Neuronal stem cell (in vitro differentiated cells): ENCODE measurements around the gene STIM1.

Experiments
- DNase-seq: peaks from one replicate; pipeline ENCODE4 v3.0.0-alpha.2; 2013; ENCODE audit warnings: low spot score
- H2AFZ ChIP-seq: one replicate; pipeline ENCODE4 v1.6.1; 2013; ENCODE audit warnings: mild to moderate bottlenecking, low read length, inconsistent platforms
- H2AK5ac ChIP-seq: 2 replicates; pipeline ENCODE4 v1.6.1; 2013; ENCODE audit warnings: low read depth, mild to moderate bottlenecking, inconsistent platforms, low read length, moderate library complexity, mixed read lengths
- H2BK120ac ChIP-seq: 2 replicates; pipeline ENCODE4 v1.6.1; 2013; ENCODE audit warnings: low read depth, mild to moderate bottlenecking, inconsistent platforms, low read length, moderate library complexity, mixed read lengths
- H2BK12ac ChIP-seq: one replicate; pipeline ENCODE4 v1.6.1; 2013; ENCODE audit warnings: low read length, inconsistent platforms
- H2BK15ac ChIP-seq: 2 replicates; pipeline ENCODE4 v1.6.1; 2013; ENCODE audit warnings: mild to moderate bottlenecking, low read length, inconsistent platforms, mixed read lengths
- H2BK5ac ChIP-seq: one replicate; pipeline ENCODE4 v1.6.1; 2013; ENCODE audit warnings: inconsistent platforms, mild to moderate bottlenecking, low read length, moderate library complexity
- H3K14ac ChIP-seq: one replicate; pipeline ENCODE4 v1.6.1; 2013; ENCODE audit warnings: low read length, inconsistent platforms
- H3K18ac ChIP-seq: 2 replicates; pipeline ENCODE4 v1.6.1; 2013; ENCODE audit warnings: low read length, inconsistent platforms
- H3K23ac ChIP-seq: 2 replicates; pipeline ENCODE4 v1.6.1; 2013; ENCODE audit warnings: low read depth, mild to moderate bottlenecking, mixed read lengths, low read length, inconsistent platforms; ENCODE audit not compliant: poor library complexity
- H3K27ac ChIP-seq: replicated peaks from 3 replicates; pipeline ENCODE4 v1.5.1; 2013; ENCODE audit warnings: low read length, inconsistent platforms
- H3K27me3 ChIP-seq, 3 experiments: 2 replicates each; pipeline ENCODE4 v1.6.1; 2013; ENCODE audit warnings: low read length in 3 of 3, mild to moderate bottlenecking in 2 of 3, inconsistent platforms in 1 of 3, low read depth in 1 of 3, mixed read lengths in 1 of 3, moderate library complexity in 1 of 3; ENCODE audit not compliant: control insufficient read depth in 3 of 3, insufficient read depth in 3 of 3
- H3K36me3 ChIP-seq, 2 donors: replicated peaks in 1 of 2; 2 replicates each; pipeline ENCODE4 v1.6.1; 2013; ENCODE audit warnings: low read length in 2 of 2; ENCODE audit not compliant: control insufficient read depth in 2 of 2, insufficient read depth in 2 of 2
- H3K4ac ChIP-seq: 2 replicates; pipeline ENCODE4 v1.6.1; 2013; ENCODE audit warnings: inconsistent platforms, mild to moderate bottlenecking, low read length, moderate library complexity
- H3K4me1 ChIP-seq, 2 donors: 1 replicate in 1 of 2; 2 replicates in 1 of 2; pipeline ENCODE4 v1.6.1; 2013; ENCODE audit warnings: low read length in 2 of 2, low read depth in 1 of 2; ENCODE audit not compliant: control insufficient read depth in 2 of 2, insufficient read depth in 1 of 2
- H3K4me2 ChIP-seq: one replicate; pipeline ENCODE4 v1.6.1; 2013; ENCODE audit warnings: mild to moderate bottlenecking, low read length, inconsistent platforms; ENCODE audit not compliant: insufficient read depth, poor library complexity, severe bottlenecking
- H3K4me3 ChIP-seq, 2 donors: 2 replicates each; pipeline ENCODE4 v1.5.1; 2013; ENCODE audit warnings: low read length in 2 of 2, mild to moderate bottlenecking in 2 of 2, inconsistent platforms in 1 of 2, moderate library complexity in 1 of 2
- H3K79me1 ChIP-seq: one replicate; pipeline ENCODE4 v1.6.1; 2013; ENCODE audit warnings: low read depth, mild to moderate bottlenecking, inconsistent platforms, low read length, moderate library complexity
- H3K9ac ChIP-seq: one replicate; pipeline ENCODE4 v1.6.1; 2013; ENCODE audit warnings: mild to moderate bottlenecking, low read depth, low read length, inconsistent platforms; ENCODE audit not compliant: poor library complexity
- H3K9me3 ChIP-seq, 2 donors: replicated peaks in 1 of 2; 2 replicates each; pipeline versions ENCODE3 to v1.6.1; 2013; ENCODE audit warnings: low read length in 2 of 2, mild to moderate bottlenecking in 2 of 2, inconsistent platforms in 1 of 2, low read depth in 1 of 2, mixed read lengths in 1 of 2, moderate library complexity in 1 of 2; ENCODE audit not compliant: control insufficient read depth in 2 of 2, insufficient read depth in 1 of 2
- H4K8ac ChIP-seq: one replicate; pipeline ENCODE4 v1.6.1; 2013; ENCODE audit warnings: low read depth, mild to moderate bottlenecking, inconsistent platforms, low read length, moderate library complexity
- H4K91ac ChIP-seq: one replicate; pipeline ENCODE4 v1.6.1; 2013; ENCODE audit warnings: low read length, low read depth, mild to moderate bottlenecking, inconsistent platforms; ENCODE audit not compliant: poor library complexity
- WGBS, 2 donors: extraction: QIAGEN DNeasy Blood & Tissue Kit; methylation state at CpG; one replicate each; pipeline ENCODE4 v1.1.7; 2013; ENCODE audit warnings: missing lambda C conversion rate in 2 of 2, mixed read lengths in 1 of 2; ENCODE audit not compliant: insufficient read length in 2 of 2, insufficient replicate concordance in 1 of 2; ENCODE audit errors: extremely low coverage in 2 of 2; 5-methylcytosine and 5-hydroxymethylcytosine counted together

Gene STIM1

GRCh38 chr11:3855808-3856491 lies 486 bp downstream of the STIM1 start:
- no CpG with 5 or more reads among the region's 40 CpGs for WGBS, 2 donors
- Histone ChIP-seq H3K23ac (peak overlapping the region; percentile 27), H3K9ac (peak overlapping the region; percentile 85), H3K27ac (no peak overlapping the region), H2BK120ac (peak overlapping the region; percentile 4), H2AFZ (peak overlapping the region; percentile 100), H3K4me2 (peak overlapping the region; percentile 87), H2AK5ac (no peak overlapping the region), H3K18ac (peak overlapping the region; percentile 69), H3K4me1 (peaks cover 17 to 21% of the 10 kb centered on the region in 2 donors), H3K27me3 (peaks cover 0 to 3% (median 0%) of the 10 kb centered on the region in 3 experiments), H3K79me1 (peaks cover 2% of the 10 kb centered on the region), H3K14ac (peak overlapping the region; percentile 47), H2BK15ac (peak overlapping the region; percentile 23), H3K36me3 (no peaks in the 10 kb centered on the region), H4K91ac (no peak overlapping the region), H4K8ac (no peak overlapping the region), H3K4ac (no peak overlapping the region), H2BK12ac (no peak overlapping the region), H3K9me3 (no peaks in the 10 kb centered on the region), H3K4me3 (peak overlapping the region; percentile 80 to 89), H2BK5ac (no peak overlapping the region)
- DNase-seq, result no peak

GRCh38 chr11:3856856-3857553 lies 1.5 kb downstream of the STIM1 start:
- H3K27me3 ChIP-seq, result peaks cover 0 to 3% (median 0%) of the 10 kb centered on the region in 3 experiments
- H3K4me1 ChIP-seq, result peaks cover 17 to 25% of the 10 kb centered on the region in 2 donors
- no peak overlapping the region for H3K23ac ChIP-seq
- peak overlapping the region in 1 of 2 donors; percentile 89 for H3K4me3 ChIP-seq
- WGBS, 2 donors, result no CpG with 5 or more reads among the region's 5 CpGs
- H4K91ac ChIP-seq, result no peak overlapping the region
- H2AFZ ChIP-seq, result no peak overlapping the region
- H3K14ac ChIP-seq, result no peak overlapping the region
- H4K8ac ChIP-seq, result no peak overlapping the region
- no peaks in the 10 kb centered on the region for H3K9me3 ChIP-seq
- H2AK5ac ChIP-seq, result no peak overlapping the region
- H2BK5ac ChIP-seq, result no peak overlapping the region
- peaks cover 2% of the 10 kb centered on the region for H3K79me1 ChIP-seq
- no peak overlapping the region for H2BK12ac ChIP-seq
- no peak overlapping the region for H3K4ac ChIP-seq
- peak overlapping the region; percentile 87 for H3K4me2 ChIP-seq
- no peak for DNase-seq
- no peak overlapping the region for H2BK120ac ChIP-seq
- H3K36me3 ChIP-seq, result no peaks in the 10 kb centered on the region
- H3K18ac ChIP-seq, result no peak overlapping the region
- H3K9ac ChIP-seq, result no peak overlapping the region
- H3K27ac ChIP-seq, result no peak overlapping the region
- H2BK15ac ChIP-seq, result no peak overlapping the region

GRCh38 chr11:3857628-3858027 lies 2.2 kb downstream of the STIM1 start:
- Histone ChIP-seq H3K9me3 (no peaks in the 10 kb centered on the region), H3K36me3 (no peaks in the 10 kb centered on the region), H3K4me2 (no peak overlapping the region), H3K27me3 (peaks cover 0 to 3% (median 0%) of the 10 kb centered on the region in 3 experiments), H3K9ac (no peak overlapping the region), H2BK120ac (no peak overlapping the region), H3K18ac (no peak overlapping the region), H3K14ac (no peak overlapping the region), H2AK5ac (no peak overlapping the region), H4K8ac (no peak overlapping the region), H3K23ac (no peak overlapping the region), H3K4me1 (peaks cover 17 to 25% of the 10 kb centered on the region in 2 donors), H2AFZ (no peak overlapping the region), H4K91ac (no peak overlapping the region), H3K4me3 (no peak overlapping the region), H3K27ac (no peak overlapping the region), H2BK15ac (no peak overlapping the region), H2BK5ac (no peak overlapping the region), H2BK12ac (no peak overlapping the region), H3K4ac (no peak overlapping the region), H3K79me1 (peaks cover 2% of the 10 kb centered on the region)
- DNase-seq, result no peak

- Histone ChIP-seq H2AFZ (no peak overlapping the region), H2BK120ac (no peak overlapping the region), H2BK15ac (no peak overlapping the region), H3K4me1 (peaks cover 15 to 20% of the 10 kb centered on the region in 2 donors), H4K91ac (no peak overlapping the region), H3K23ac (peak overlapping the region; percentile 30), H3K27ac (no peak overlapping the region), H3K4me2 (no peak overlapping the region), H4K8ac (no peak overlapping the region), H3K79me1 (peaks cover 2% of the 10 kb centered on the region), H3K18ac (no peak overlapping the region), H2AK5ac (no peak overlapping the region), H2BK5ac (no peak overlapping the region), H3K9me3 (no peaks in the 10 kb centered on the region), H3K4ac (no peak overlapping the region), H3K36me3 (no peaks in the 10 kb centered on the region), H3K27me3 (peaks cover 0 to 3% (median 0%) of the 10 kb centered on the region in 3 experiments), H3K4me3 (no peak overlapping the region), H3K9ac (no peak overlapping the region), H2BK12ac (no peak overlapping the region), H3K14ac (no peak overlapping the region)
- WGBS, 2 donors, result no CpG with 5 or more reads among the region's 4 CpGs
- DNase-seq, result no peak
These were observed 4.0 kb downstream of the STIM1 start for GRCh38 chr11:3859373-3859881.
